Mucosa of rectum (tissue), 2 donors: ENCODE measurements around the gene MIA2.

Experiments used
- H3K27ac ChIP-seq, 2 donors: one replicate each; pipeline ENCODE4 v1.7.0; 2013; ENCODE audit warnings: inconsistent platforms in 2 of 2, low read depth in 2 of 2, low read length in 2 of 2
- H3K27me3 ChIP-seq, 2 donors: one replicate each; pipeline ENCODE4 v1.7.0; 2013; ENCODE audit warnings: low read length in 2 of 2; ENCODE audit not compliant: control insufficient read depth in 2 of 2, insufficient read depth in 2 of 2
- H3K36me3 ChIP-seq, 2 donors: one replicate each; pipeline ENCODE4 v1.7.0; 2013; ENCODE audit warnings: low read length in 2 of 2; ENCODE audit not compliant: control insufficient read depth in 2 of 2, insufficient read depth in 2 of 2
- H3K4me1 ChIP-seq, 2 donors: one replicate each; pipeline ENCODE4 v1.7.0; 2013; ENCODE audit warnings: low read length in 2 of 2, mild to moderate bottlenecking in 1 of 2; ENCODE audit not compliant: control insufficient read depth in 2 of 2, insufficient read depth in 2 of 2
- H3K4me3 ChIP-seq, 2 donors: one replicate each; pipeline ENCODE4 v1.7.0; 2013; ENCODE audit warnings: low read length in 2 of 2
- H3K9ac ChIP-seq, 2 donors: one replicate each; pipeline ENCODE4 v1.7.0; 2013; ENCODE audit warnings: low read length in 2 of 2, low read depth in 1 of 2, mild to moderate bottlenecking in 1 of 2
- H3K9me3 ChIP-seq, 2 donors: one replicate each; pipeline ENCODE4 v1.7.0; 2013; ENCODE audit warnings: low read length in 2 of 2; ENCODE audit not compliant: control insufficient read depth in 2 of 2
- donor health status: healthy.
- donor health status: Normal muscosa, but diverticular disease.

MIA2 gene

GRCh38 chr14:39376667-39377403, 143.1 kb downstream of the MIA2 start:
- Histone ChIP-seq H3K4me3 (no peak overlapping the region), H3K27ac (peak overlapping the region in 1 of 2 donors; percentile 42), H3K27me3 (no peaks in the 10 kb centered on the region), H3K4me1 (no peaks in the 10 kb centered on the region), H3K9me3 (no peaks in the 10 kb centered on the region), H3K36me3 (no peaks in the 10 kb centered on the region), H3K9ac (no peak overlapping the region)

GRCh38 chr14:39381366-39381765, 147.7 kb downstream of the MIA2 start:
- Histone ChIP-seq H3K27me3 (no peaks in the 10 kb centered on the region), H3K4me3 (no peak overlapping the region), H3K4me1 (no peaks in the 10 kb centered on the region), H3K9ac (no peak overlapping the region), H3K27ac (no peak overlapping the region), H3K36me3 (no peaks in the 10 kb centered on the region), H3K9me3 (no peaks in the 10 kb centered on the region)

GRCh38 chr14:39382463-39382862, 148.7 kb downstream of the MIA2 start:
- no peaks in the 10 kb centered on the region for H3K9me3 ChIP-seq
- no peaks in the 10 kb centered on the region for H3K27me3 ChIP-seq
- H3K9ac ChIP-seq, result no peak overlapping the region
- H3K4me3 ChIP-seq, result no peak overlapping the region
- H3K4me1 ChIP-seq, result no peaks in the 10 kb centered on the region
- H3K36me3 ChIP-seq, result no peaks in the 10 kb centered on the region
- no peak overlapping the region for H3K27ac ChIP-seq

- no peak overlapping the region for H3K27ac ChIP-seq
- H3K4me1 ChIP-seq, result no peaks in the 10 kb centered on the region
- no peaks in the 10 kb centered on the region for H3K9me3 ChIP-seq
- H3K27me3 ChIP-seq, result no peaks in the 10 kb centered on the region
- H3K4me3 ChIP-seq, result no peak overlapping the region
- no peaks in the 10 kb centered on the region for H3K36me3 ChIP-seq
- no peak overlapping the region for H3K9ac ChIP-seq
Measured at GRCh38 chr14:39383026-39383660, 149.4 kb downstream of the MIA2 start.

GRCh38 chr14:39383741-39384140, 150.0 kb downstream of the MIA2 start:
- Histone ChIP-seq H3K4me3 (no peak overlapping the region), H3K27me3 (no peaks in the 10 kb centered on the region), H3K4me1 (no peaks in the 10 kb centered on the region), H3K27ac (no peak overlapping the region), H3K9me3 (no peaks in the 10 kb centered on the region), H3K9ac (no peak overlapping the region), H3K36me3 (no peaks in the 10 kb centered on the region)

GRCh38 chr14:39384177-39384576, 150.5 kb downstream of the MIA2 start:
- Histone ChIP-seq H3K4me3 (no peak overlapping the region), H3K9ac (no peak overlapping the region), H3K4me1 (no peaks in the 10 kb centered on the region), H3K9me3 (no peaks in the 10 kb centered on the region), H3K36me3 (no peaks in the 10 kb centered on the region), H3K27me3 (no peaks in the 10 kb centered on the region), H3K27ac (no peak overlapping the region)

- no peak overlapping the region for H3K9ac ChIP-seq
- H3K9me3 ChIP-seq, result no peaks in the 10 kb centered on the region
Measured at GRCh38 chr14:39393289-39393688, 159.6 kb downstream of the MIA2 start.

GRCh38 chr14:39395555-39396254, 162.0 kb downstream of the MIA2 start:
- Histone ChIP-seq H3K27me3 (no peaks in the 10 kb centered on the region), H3K9ac (no peak overlapping the region), H3K36me3 (peaks cover 11 to 16% of the 10 kb centered on the region in 2 donors), H3K4me1 (no peaks in the 10 kb centered on the region), H3K4me3 (no peak overlapping the region), H3K27ac (no peak overlapping the region), H3K9me3 (no peaks in the 10 kb centered on the region)

More at GRCh38 chr14:39393289-39393688, 159.6 kb downstream of the MIA2 start:
- Histone ChIP-seq H3K27ac (no peak overlapping the region), H3K36me3 (peaks cover 3 to 8% of the 10 kb centered on the region in 2 donors), H3K4me1 (no peaks in the 10 kb centered on the region), H3K27me3 (no peaks in the 10 kb centered on the region), H3K4me3 (no peak overlapping the region)

- Histone ChIP-seq H3K4me3 (no peak overlapping the region), H3K36me3 (peaks cover 18 to 22% of the 10 kb centered on the region in 2 donors), H3K9ac (no peak overlapping the region), H3K4me1 (no peaks in the 10 kb centered on the region), H3K9me3 (no peaks in the 10 kb centered on the region), H3K27ac (no peak overlapping the region), H3K27me3 (no peaks in the 10 kb centered on the region)
Measured at GRCh38 chr14:39396448-39396847, 162.7 kb downstream of the MIA2 start.

- Histone ChIP-seq H3K27ac (no peak overlapping the region), H3K9me3 (no peaks in the 10 kb centered on the region)
Measured at GRCh38 chr14:39398382-39398781, 164.7 kb downstream of the MIA2 start.

More at GRCh38 chr14:39398382-39398781, 164.7 kb downstream of the MIA2 start:
- Histone ChIP-seq H3K4me1 (no peaks in the 10 kb centered on the region), H3K9ac (no peak overlapping the region), H3K4me3 (no peak overlapping the region), H3K36me3 (peaks cover 20 to 21% of the 10 kb centered on the region in 2 donors), H3K27me3 (no peaks in the 10 kb centered on the region)
